Mucosa of descending colon (tissue), 3 donors: ENCODE data around the gene SLC38A10. TPM values are rescaled to one million over a fixed set of nuclear protein-coding genes. Genes with fewer than 3 reads are reported as not detected.

Experiments
- ATAC-seq: fragments of 200-7000 bp; cut with Tn5 transposase; one replicate; pipeline ENCODE4 v1.9.1; 2020; ENCODE audit warnings: mild to moderate bottlenecking, moderate library complexity
- DNase-seq, 3 donors: peaks; one replicate each; pipeline ENCODE4 v3.0.0-alpha.2; 2020
- H3K36me3 ChIP-seq: fragments of 200-600 bp; one replicate; pipeline ENCODE4 v1.8.0; 2021; ENCODE audit warnings: low read depth, mild to moderate bottlenecking
- H3K4me1 ChIP-seq: fragments of 200-600 bp; one replicate; pipeline ENCODE4 v1.8.0; 2021; ENCODE audit warnings: low read depth, mild to moderate bottlenecking
- H3K4me3 ChIP-seq: fragments of 200-600 bp; one replicate; pipeline ENCODE4 v1.8.0; 2021; ENCODE audit warnings: mild to moderate bottlenecking
- H3K9me3 ChIP-seq: fragments of 200-600 bp; one replicate; pipeline ENCODE4 v1.8.0; 2021; ENCODE audit warnings: mild to moderate bottlenecking
- intact Hi-C, 2 donors: fragments of 100-400 bp; cut with DNase I in 1 of 2; cut with micrococcal nuclease in 1 of 2; formaldehyde crosslinking; loops; one replicate each; pipeline versions ENCODE4 v1.11.0 to v1.11.1; 2022; cut with DNase I, micrococcal nuclease
- total RNA-seq, 3 donors: library from RNA; stranded (reverse); fragmentation: NEBNext Ultra II Directional in 2 of 3; extraction: Animal tissue kit (Norgen Biotek cat#: 25700) in 2 of 3; gene quantifications; one replicate each; pipeline versions ENCODE4 v1.2.1 to v1.2.4, GENCODE V29; 2021 to 2023
- TF ChIP-seq, protein P1 (sequence below): fragments of 200-600 bp; IDR thresholded peaks from one replicate; pipeline ENCODE4 v1.8.0; 2022; ENCODE audit warnings: antibody characterized with exemption, mild to moderate bottlenecking
- donor health status: DM: no; HTN: no; CAD: no; lungs with moderate emphysema.
- donor health status: DM: no; HTN: no; CAD: no.
- donor health status: DM: no; HTN: yes; CAD: no.

SLC38A10 gene
- total RNA-seq, 3 donors from 2014 or later = 77.0 to 95.3 (median 94.0) TPM

DNA sequence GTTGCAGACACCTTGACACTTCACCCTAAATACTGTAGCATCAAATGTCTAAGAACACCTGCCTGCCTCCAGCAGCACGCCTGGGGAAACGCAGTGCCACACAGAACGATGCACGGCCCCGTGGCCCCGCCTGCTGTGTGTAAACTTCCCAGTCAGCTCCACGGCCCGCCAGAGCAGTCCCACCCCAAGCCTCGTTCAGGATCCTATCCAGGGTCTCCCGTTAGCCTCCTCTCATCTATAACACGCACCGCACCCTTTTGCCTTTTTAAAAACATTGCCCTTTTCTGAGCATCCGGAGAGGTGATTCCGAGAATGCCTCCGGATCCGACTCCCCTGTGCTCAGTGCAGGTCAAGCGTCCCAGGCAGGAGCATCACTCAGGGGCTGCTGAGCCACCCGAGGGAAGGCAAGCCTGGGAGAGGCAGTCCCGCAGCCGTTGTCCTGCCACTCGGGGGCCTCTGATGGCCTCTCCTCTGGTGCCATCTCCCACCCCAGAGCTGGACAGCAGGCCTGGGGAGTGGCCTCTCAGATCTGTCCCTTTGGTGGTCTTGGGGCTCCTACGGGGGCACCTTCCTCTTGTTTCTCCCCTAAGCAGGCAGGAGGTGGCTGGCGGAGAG is 37.9 kb upstream of the SLC38A10 start:
- TF ChIP-seq, protein P1, sequence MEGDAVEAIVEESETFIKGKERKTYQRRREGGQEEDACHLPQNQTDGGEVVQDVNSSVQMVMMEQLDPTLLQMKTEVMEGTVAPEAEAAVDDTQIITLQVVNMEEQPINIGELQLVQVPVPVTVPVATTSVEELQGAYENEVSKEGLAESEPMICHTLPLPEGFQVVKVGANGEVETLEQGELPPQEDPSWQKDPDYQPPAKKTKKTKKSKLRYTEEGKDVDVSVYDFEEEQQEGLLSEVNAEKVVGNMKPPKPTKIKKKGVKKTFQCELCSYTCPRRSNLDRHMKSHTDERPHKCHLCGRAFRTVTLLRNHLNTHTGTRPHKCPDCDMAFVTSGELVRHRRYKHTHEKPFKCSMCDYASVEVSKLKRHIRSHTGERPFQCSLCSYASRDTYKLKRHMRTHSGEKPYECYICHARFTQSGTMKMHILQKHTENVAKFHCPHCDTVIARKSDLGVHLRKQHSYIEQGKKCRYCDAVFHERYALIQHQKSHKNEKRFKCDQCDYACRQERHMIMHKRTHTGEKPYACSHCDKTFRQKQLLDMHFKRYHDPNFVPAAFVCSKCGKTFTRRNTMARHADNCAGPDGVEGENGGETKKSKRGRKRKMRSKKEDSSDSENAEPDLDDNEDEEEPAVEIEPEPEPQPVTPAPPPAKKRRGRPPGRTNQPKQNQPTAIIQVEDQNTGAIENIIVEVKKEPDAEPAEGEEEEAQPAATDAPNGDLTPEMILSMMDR = no peak
- DNase-seq (peak in 1 of 3 donors; percentile 56), ATAC-seq (no peak)
- no peaks in the 10 kb centered on the region for H3K9me3 ChIP-seq
- peaks cover 49% of the 10 kb centered on the region for H3K4me1 ChIP-seq
- no peak overlapping the region for H3K4me3 ChIP-seq
- H3K36me3 ChIP-seq = no peaks in the 10 kb centered on the region
- intact Hi-C loops = no loop called here

DNA sequence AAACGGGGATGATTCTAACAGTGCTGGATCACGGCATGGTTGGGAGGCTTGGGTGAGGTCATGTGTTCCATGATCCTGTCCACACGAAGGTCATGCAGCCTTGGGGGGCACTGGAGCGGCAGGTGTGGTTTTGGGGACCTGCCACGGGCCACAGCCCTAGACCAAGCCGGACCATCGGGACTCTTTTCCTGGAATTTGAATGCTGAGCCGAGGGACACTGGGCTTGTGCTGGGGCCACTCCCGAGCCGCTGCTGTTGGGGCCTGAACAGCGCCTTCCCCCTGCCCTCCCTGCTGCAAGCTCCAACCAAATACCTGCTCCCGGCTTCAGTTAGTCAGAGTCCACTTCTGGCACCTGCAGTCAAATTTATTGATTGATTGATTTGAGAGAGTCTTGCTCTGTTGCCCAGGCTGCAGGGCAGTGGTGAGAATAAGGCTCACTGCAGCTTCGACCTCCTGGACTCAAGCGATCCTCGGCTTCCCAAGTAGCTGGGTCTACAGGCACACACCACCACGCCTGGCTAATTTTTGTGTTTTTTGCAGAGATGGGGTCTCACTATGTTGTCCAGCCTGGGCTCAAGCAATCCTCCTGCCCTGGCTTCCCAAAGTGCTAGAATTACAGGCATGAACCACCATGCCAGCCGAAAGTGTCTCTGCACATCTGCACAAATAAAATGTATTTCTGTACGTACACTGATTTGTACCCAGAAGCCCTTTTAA is 37.2 kb upstream of the SLC38A10 start:
- peaks cover 42% of the 10 kb centered on the region for H3K4me1 ChIP-seq
- ATAC-seq (no peak), DNase-seq (peak in 1 of 3 donors; percentile 33)

DNA sequence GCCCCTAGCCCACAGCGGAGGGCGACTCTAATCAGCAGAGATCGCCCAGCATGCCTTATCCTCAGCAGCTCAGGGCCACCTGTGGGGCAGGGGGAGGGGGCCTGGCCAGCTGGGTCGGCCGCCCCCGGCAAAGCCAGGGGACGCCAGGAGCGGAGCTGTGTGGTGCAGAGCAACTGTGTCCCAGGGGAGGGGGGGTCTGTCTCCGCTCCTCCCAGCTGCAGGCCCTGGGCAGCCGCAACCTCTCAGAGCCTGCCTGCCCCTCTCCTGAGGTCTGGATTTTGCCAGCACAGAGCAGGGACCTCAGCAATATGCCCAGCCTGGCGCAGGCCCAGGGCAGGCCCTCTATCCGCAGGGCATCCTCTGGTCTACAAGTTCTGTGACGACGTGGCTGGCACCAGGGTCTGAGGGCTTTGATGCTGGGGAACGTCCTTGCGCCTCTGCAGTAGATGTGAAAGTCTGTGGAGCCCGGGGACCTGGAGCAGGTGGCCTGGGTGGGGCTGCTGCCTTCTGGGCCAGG is 36.5 kb upstream of the SLC38A10 start:
- peaks cover 36% of the 10 kb centered on the region for H3K4me1 ChIP-seq
- TF ChIP-seq, protein P1 = no peak

More for the DNA sequence above, 37.2 kb upstream of the SLC38A10 start:
- no peaks in the 10 kb centered on the region for H3K36me3 ChIP-seq
- TF ChIP-seq, protein P1 = no peak
- no peak overlapping the region for H3K4me3 ChIP-seq
- no peaks in the 10 kb centered on the region for H3K9me3 ChIP-seq
- intact Hi-C loops = no loop called here

GRCh38 chr17:81330884-81331245 is 35.8 kb upstream of the SLC38A10 start:
- H3K4me1 ChIP-seq = peaks cover 35% of the 10 kb centered on the region
- TF ChIP-seq, protein P1 = no peak
- H3K36me3 ChIP-seq = no peaks in the 10 kb centered on the region
- no peak overlapping the region for H3K4me3 ChIP-seq
- no peak for DNase-seq
- H3K9me3 ChIP-seq = no peaks in the 10 kb centered on the region
- ATAC-seq = no peak
- intact Hi-C loops = no loop called here

More for the DNA sequence above, 36.5 kb upstream of the SLC38A10 start:
- peak in 1 of 3 donors; percentile 57 for DNase-seq
- no peak overlapping the region for H3K4me3 ChIP-seq
- intact Hi-C loops = no loop called here
- H3K9me3 ChIP-seq = no peaks in the 10 kb centered on the region
- ATAC-seq = no peak
- no peaks in the 10 kb centered on the region for H3K36me3 ChIP-seq

DNA sequence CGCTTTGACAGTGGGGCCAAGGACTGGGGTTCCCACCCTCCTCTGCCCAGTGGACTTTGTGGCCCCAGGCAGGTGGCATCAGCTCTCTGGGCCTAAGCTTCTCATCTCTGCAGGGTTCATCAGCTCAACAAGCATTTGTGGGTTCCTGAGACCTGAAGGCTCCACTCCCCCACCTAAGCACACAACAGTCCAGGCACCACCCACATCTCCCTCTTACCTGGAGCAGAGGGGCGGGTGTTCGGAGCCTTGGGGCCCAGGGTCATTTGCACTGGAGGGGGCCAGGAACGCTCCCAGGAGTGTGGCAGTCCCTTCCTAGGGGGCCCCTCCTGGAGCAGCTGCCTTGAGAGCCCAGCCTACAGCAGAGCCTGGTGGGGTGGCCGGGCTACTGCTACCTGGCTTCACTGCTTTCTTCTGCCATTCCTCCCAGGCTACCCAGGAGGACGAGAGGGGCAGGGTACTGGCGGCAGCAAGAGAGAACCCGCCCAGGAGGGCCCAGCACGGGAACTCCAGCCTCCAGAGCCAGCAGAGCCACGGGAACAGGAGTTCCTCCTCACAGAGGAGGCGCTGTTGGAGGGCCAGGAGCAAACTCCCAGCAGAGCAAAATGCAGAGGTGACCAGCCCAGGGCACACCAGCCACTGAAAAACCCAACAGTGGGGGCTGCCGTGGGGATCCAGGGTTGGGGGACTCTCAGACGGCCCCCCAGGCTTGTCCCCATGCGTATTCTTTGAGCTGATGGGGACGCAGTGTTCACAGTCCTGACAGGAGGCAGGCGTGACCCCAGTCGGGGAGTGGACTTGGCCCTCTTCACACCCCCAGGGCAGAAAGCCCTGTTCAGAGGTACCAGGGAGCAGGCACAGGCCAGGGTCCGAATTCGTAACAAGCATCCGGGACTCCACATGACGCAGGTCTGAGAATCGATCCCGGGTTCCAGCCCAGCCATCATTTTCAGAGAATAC is 35.1 kb upstream of the SLC38A10 start:
- H3K9me3 ChIP-seq = no peaks in the 10 kb centered on the region
- H3K4me1 ChIP-seq = peaks cover 28% of the 10 kb centered on the region
- ATAC-seq = peak; percentile 69
- no peaks in the 10 kb centered on the region for H3K36me3 ChIP-seq
- DNase-seq = peak in 1 of 3 donors; percentile 71
- TF ChIP-seq, protein P1 = no peak
- H3K4me3 ChIP-seq = no peak overlapping the region
- intact Hi-C loops = no loop called here
